HEK293T (cell line): ENCODE results near the gene LINGO4.

ENCODE experiments used
- CTCF ChIA-PET: fragments of 350-600 bp; formaldehyde crosslinking; extraction: SDS; loops from one replicate; lab custom pipeline; 2021; ENCODE audit warnings: antibody characterized with exemption, inconsistent platforms; lab: Yijun Ruan, JAX
- POLR2A ChIA-PET: fragments of 350-600 bp; formaldehyde crosslinking; extraction: SDS; loops from one replicate; lab custom pipeline; 2020; ENCODE audit warnings: antibody characterized with exemption, inconsistent platforms; lab: Yijun Ruan, JAX
- DNase-seq: peaks from one replicate; pipeline ENCODE4 v3.0.0; 2012; ENCODE audit warnings: mixed read lengths; ENCODE audit errors: extremely low spot score
- ARNT ChIP-seq: fragments of 450-650 bp; IDR thresholded peaks from 2 replicates; pipeline ENCODE4 v1.6.1; 2017; ENCODE audit warnings: mild to moderate bottlenecking
- BHLHE40 ChIP-seq: fragments of 450-650 bp; IDR thresholded peaks from 2 replicates; pipeline ENCODE4 v1.6.1; 2016; ENCODE audit warnings: mild to moderate bottlenecking, moderate library complexity, borderline replicate concordance
- CTBP1 ChIP-seq: fragments of 450-650 bp; IDR thresholded peaks from 2 replicates; pipeline ENCODE4 v1.6.1; 2016; ENCODE audit warnings: borderline replicate concordance
- ELF4 ChIP-seq: fragments of 450-650 bp; IDR thresholded peaks from 2 replicates; pipeline ENCODE4 v1.6.1; 2017; ENCODE audit warnings: antibody characterized with exemption
- FOXA1 ChIP-seq: fragments of 450-650 bp; IDR thresholded peaks from 2 replicates; pipeline ENCODE4 v1.6.1; 2016; ENCODE audit warnings: mild to moderate bottlenecking
- FOXK2 ChIP-seq: fragments of 450-650 bp; IDR thresholded peaks from 2 replicates; pipeline ENCODE4 v1.6.1; 2016; ENCODE audit warnings: mild to moderate bottlenecking
- FOXM1 ChIP-seq: fragments of 450-650 bp; IDR thresholded peaks from 2 replicates; pipeline ENCODE4 v1.6.1; 2017; ENCODE audit warnings: mild to moderate bottlenecking, borderline replicate concordance
- HDGF ChIP-seq: fragments of 450-650 bp; IDR thresholded peaks from 2 replicates; pipeline ENCODE4 v1.6.1; 2017; ENCODE audit warnings: antibody characterized with exemption, borderline replicate concordance
- L3MBTL2 ChIP-seq: fragments of 450-650 bp; conservative IDR thresholded peaks from 2 replicates; pipeline ENCODE4 v1.6.1; 2016; ENCODE audit warnings: mild to moderate bottlenecking
- LEF1 ChIP-seq: fragments of 450-650 bp; IDR thresholded peaks from 2 replicates; pipeline ENCODE4 v1.6.1; 2017; ENCODE audit warnings: mild to moderate bottlenecking, borderline replicate concordance
- NFRKB ChIP-seq: fragments of 450-650 bp; IDR thresholded peaks from 2 replicates; pipeline ENCODE4 v1.6.1; 2016; ENCODE audit warnings: mild to moderate bottlenecking, moderate library complexity
- SP1 ChIP-seq: fragments of 450-650 bp; IDR thresholded peaks from 2 replicates; pipeline ENCODE4 v1.6.1; 2017
- SUZ12 ChIP-seq: fragments of 450-650 bp; IDR thresholded peaks from 2 replicates; pipeline ENCODE4 v1.6.1; 2016; ENCODE audit warnings: mild to moderate bottlenecking
- TARDBP ChIP-seq: fragments of 450-650 bp; IDR thresholded peaks from 2 replicates; pipeline ENCODE4 v1.6.1; 2016
- ZNF384 ChIP-seq: fragments of 450-650 bp; IDR thresholded peaks from 2 replicates; pipeline ENCODE4 v1.6.1; 2016
- TF ChIP-seq, protein P1 (sequence below): fragments of 450-650 bp; IDR thresholded peaks from 2 replicates; pipeline ENCODE4 v1.6.1; 2016

The LINGO4 gene

DNA sequence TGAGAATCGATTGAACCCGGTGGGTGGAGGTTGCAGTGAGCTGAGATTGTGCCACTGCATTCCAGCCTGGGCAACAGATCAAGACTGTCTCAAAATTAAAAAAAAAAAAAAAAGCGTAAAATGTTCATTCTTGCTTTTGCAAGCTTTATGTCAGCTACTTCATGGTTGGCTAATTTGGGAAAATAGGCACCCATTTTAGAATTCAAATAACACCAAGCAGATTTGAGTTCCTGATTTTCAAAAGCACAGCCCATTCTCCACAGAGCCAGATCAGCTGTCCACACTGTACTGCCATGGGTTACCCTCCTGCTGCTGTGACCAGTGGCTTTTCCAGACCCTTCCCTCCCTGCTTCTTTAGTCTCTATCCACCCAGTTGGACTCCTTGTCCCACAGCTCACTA, 43.9 kb upstream of the LINGO4 start:
- TF ChIP-seq ELF4: no peak
- TF ChIP-seq, protein P1, sequence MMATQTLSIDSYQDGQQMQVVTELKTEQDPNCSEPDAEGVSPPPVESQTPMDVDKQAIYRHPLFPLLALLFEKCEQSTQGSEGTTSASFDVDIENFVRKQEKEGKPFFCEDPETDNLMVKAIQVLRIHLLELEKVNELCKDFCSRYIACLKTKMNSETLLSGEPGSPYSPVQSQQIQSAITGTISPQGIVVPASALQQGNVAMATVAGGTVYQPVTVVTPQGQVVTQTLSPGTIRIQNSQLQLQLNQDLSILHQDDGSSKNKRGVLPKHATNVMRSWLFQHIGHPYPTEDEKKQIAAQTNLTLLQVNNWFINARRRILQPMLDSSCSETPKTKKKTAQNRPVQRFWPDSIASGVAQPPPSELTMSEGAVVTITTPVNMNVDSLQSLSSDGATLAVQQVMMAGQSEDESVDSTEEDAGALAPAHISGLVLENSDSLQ: no peak
- TF ChIP-seq NFRKB: no peak
- no peak for TF ChIP-seq FOXK2
- TF ChIP-seq SUZ12: no peak
- TF ChIP-seq ARNT: no peak
- TF ChIP-seq LEF1: no peak
- no peak for TF ChIP-seq FOXM1
- TF ChIP-seq SP1: no peak
- no peak for TF ChIP-seq BHLHE40
- TF ChIP-seq L3MBTL2: no peak
- no peak for TF ChIP-seq TARDBP
- TF ChIP-seq CTBP1: no peak
- TF ChIP-seq FOXA1: no peak
- no peak for TF ChIP-seq HDGF
- no peak for DNase-seq
- POLR2A ChIA-PET: interaction anchor here (1.1 kb wide), 1 partner anchor 9 kb away, joined by 3 read pairs; no protein-coding TSS in a partner anchor
- CTCF ChIA-PET: interaction anchor here (1.5 kb wide), 1 partner anchor 12 kb away, joined by 5 read pairs; no protein-coding TSS in a partner anchor

DNA sequence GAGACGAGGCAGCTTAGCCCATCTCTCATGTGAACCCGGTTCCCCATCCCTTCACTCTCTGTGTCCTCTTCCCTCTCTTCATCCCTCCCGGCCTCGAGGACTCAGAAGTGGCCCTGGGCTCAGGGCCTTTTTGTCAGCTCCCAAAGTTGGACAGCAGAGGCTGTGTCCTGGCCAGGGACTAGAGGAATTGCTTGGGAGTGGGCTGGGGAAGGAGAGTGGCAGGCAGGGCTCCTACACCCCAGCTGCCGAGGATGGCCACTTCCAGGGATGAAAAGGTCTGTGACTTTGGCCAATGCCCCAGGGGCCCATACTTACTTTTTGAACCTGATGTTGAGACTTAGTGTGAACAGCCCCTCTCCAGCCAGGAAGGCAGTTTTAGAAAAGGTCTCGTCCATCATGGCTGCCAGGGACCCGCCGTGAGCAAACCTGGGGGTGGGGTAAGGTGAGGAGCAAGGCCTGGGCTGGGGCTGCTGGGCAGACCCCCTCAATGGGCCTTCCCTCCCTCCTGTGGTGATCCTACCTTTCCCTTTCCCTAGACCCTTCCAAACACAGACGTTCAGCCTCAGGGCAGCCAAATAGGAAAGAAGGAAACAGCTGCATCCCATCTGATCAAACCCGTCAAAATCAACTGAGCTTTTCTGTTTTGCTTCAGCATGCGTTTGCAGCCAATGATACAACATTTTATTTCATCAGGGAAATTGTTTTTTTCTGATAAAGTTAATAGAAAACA, 42.8 kb upstream of the LINGO4 start:
- TF ChIP-seq L3MBTL2 (no peak), ZNF384 (no peak), SP1 (no peak), CTBP1 (no peak), NFRKB (no peak), ELF4 (no peak), BHLHE40 (no peak), ARNT (no peak)
- no peak for DNase-seq
- CTCF ChIA-PET: interaction anchor here (1.5 kb wide), 1 partner anchor 11 kb away, joined by 5 read pairs; no protein-coding TSS in a partner anchor
- POLR2A ChIA-PET: no interaction called here

DNA sequence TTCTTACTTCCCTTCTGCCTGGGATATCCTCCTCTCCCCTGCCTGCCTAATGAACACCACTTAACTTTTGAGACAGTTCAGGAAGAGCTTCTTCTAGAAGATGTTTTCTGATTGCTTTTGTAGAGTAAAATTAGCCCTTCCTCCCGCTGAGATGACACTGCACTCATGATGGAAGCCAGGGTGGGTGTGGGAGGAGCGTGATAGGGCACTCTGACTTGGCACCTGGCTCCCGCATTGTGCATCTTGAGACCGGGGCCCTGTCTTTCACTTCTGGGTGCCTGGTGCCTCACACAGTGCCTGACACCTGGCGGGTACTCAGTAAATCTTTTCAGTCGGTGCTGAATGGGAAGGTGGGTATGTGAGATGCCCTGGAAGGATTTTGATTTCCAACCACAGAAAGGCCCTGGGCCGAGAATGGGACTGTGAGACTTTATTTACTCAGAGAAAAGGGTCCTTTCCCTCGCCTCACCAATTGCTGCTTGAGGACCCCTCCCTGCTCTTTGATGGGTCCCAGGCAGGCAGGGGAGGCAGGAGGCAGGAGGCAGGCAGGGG, 41.5 kb upstream of the LINGO4 start:
- POLR2A ChIA-PET: no interaction called here
- CTCF ChIA-PET: interaction anchor here (1.1 to 1.4 kb wide), 2 partner anchors 10 to 155 kb away, joined by 7 to 9 read pairs; no protein-coding TSS in a partner anchor
- no peak for DNase-seq
- TF ChIP-seq TARDBP (no peak), SP1 (no peak), ELF4 (no peak), NFRKB (no peak), FOXA1 (no peak), L3MBTL2 (no peak), ZNF384 (no peak), FOXK2 (no peak), CTBP1 (no peak), FOXM1 (no peak)
- TF ChIP-seq, protein P1: no peak

DNA sequence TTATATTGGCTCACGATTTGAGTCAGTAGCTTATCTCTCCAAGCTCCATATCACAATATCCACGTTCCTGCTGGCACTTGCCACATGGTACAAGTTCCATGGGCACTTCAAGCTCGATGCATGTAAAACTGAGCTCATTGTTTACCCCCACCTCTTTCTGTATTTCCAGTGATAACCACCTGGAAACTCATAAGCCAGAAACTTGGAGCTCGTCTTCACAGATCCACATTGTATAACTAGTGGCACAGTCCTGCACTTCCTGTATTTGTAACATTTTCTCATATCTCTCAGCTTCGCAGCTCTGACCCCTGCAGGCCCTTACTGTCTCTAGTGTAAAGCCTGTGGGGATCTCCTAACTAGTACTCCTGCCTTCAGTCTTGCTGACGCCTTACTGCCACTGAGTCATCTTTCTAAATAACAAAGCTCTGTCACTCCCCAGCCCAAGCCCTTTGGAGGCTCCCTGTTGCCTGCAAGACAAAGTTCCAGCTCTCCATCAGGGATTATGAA, 40.9 kb upstream of the LINGO4 start:
- POLR2A ChIA-PET: interaction anchor here (0.7 kb wide), 1 partner anchor 14 kb away, joined by 5 read pairs; no protein-coding TSS in a partner anchor
- CTCF ChIA-PET: interaction anchor here (0.6 to 1.4 kb wide), 3 partner anchors 10 to 539 kb away, joined by 3 to 9 read pairs (median 7); no protein-coding TSS in a partner anchor
- no peak for DNase-seq
- TF ChIP-seq SUZ12 (no peak), FOXA1 (no peak), L3MBTL2 (0 out of 2 replicates have a peak, but pooled peaks have one; percentile 14)
- TF ChIP-seq, protein P1: no peak

DNA sequence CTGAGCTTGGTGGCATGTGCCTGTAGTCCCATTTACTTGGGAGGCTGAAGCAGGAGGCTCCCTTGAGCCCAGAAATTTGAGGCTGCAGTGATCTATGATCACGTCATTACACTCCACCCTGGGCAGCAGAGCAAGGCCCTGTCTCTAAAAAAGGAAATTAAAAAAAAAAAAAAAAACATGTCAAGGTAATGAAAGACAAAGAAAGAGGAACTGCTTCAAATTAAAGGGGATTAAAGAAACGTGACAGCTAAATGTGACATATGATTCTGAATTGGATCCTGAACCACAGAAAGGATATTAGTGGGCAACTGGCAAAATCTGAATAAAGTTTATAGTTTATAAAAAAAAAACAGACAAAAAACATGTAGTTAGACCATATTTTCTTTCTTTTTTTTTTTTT, 38.2 kb upstream of the LINGO4 start:
- CTCF ChIA-PET: interaction anchor here (0.8 to 2.0 kb wide), 2 partner anchors 10 to 325 kb away, joined by 3 to 7 read pairs; partner anchors contain the start of gene THEM5
- POLR2A ChIA-PET: no interaction called here

More for the DNA sequence above, 38.2 kb upstream of the LINGO4 start:
- no peak for TF ChIP-seq FOXA1
- TF ChIP-seq CTBP1: no peak
- TF ChIP-seq ELF4: no peak
- TF ChIP-seq, protein P1: no peak
- no peak for TF ChIP-seq FOXK2
- no peak for TF ChIP-seq ARNT
- TF ChIP-seq TARDBP: no peak
- no peak for TF ChIP-seq NFRKB
- no peak for DNase-seq
